Measurements from ENCODE around the gene APOL1. TPM values are rescaled to one million over a fixed set of nuclear protein-coding genes. Genes with fewer than 3 reads are reported as not detected.

APOL1 gene
- total and polyA plus RNA-seq, 2 of the 4 experiments (the other 2 are of a cell fraction), result 0.36 to 0.77 TPM

DNA sequence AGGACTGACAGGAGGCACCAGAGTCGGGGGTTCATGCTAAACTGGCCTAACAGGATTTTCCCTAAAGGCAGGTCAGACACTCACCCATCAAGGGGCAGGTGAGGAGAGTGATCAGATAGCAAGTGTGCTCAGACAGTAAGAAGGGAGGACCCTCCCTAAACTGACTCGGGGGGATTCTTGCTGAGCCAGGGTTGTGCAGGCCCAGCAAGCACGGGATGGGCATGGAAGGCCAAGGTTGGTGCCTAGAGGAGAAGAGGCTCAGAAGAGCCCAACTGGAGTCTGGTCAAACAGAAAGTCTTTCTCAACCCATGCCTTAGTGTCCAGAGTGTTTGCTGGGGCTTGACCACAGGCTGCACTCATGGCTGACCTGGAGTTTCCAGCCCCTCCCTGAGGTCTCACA, 6.2 kb upstream of the APOL1 start:
- H4K5ac ChIP-seq (ENCODE audit: low read depth, low read length), result no peak overlapping the region
- no peaks in the 10 kb centered on the region for H3K27me3 ChIP-seq (ENCODE audit: control insufficient read depth, insufficient read depth, low read length)
- no peak overlapping the region for H3K4me2 ChIP-seq (ENCODE audit: low read depth, low read length)
- DNase-seq (no peak), ATAC-seq (ENCODE audit: low read depth) (no peak)
- no peak overlapping the region for H2BK15ac ChIP-seq (ENCODE audit: low read depth, low read length)
- no peak overlapping the region for H2BK5ac ChIP-seq (ENCODE audit: low read depth, low read length, poor library complexity, severe bottlenecking)
- H3K4me3 ChIP-seq (ENCODE audit: insufficient read depth, low read depth, low read length), result no peak overlapping the region
- in situ Hi-C loops (cut with MboI; ENCODE audit: low sequenced_read_pairs) (no loop called here), intact Hi-C loops (cut with micrococcal nuclease) (no loop called here), dilution Hi-C loops (cut with HindIII; ENCODE audit: low sequenced_read_pairs, unreplicated experiment) (no loop called here)
- no peaks in the 10 kb centered on the region for H3K9me1 ChIP-seq (ENCODE audit: insufficient read depth, low read length)
- H2AFZ ChIP-seq (replicated peaks; ENCODE audit: low read length, poor library complexity), result no peak overlapping the region
- BruUV-seq (replicated peaks), result no TSS peak
- H3K14ac ChIP-seq (replicated peaks; ENCODE audit: low read depth, low read length), result no peak overlapping the region
- H3K18ac ChIP-seq (ENCODE audit: low read depth, low read length), result no peak overlapping the region
- no peak overlapping the region for H3K56ac ChIP-seq (ENCODE audit: extremely low read depth, insufficient read depth, low read length)
- no peaks in the 10 kb centered on the region for H3K9me3 ChIP-seq (ENCODE audit: control insufficient read depth, insufficient read depth, low read length)
- no peaks in the 10 kb centered on the region for H3K36me3 ChIP-seq (ENCODE audit: control insufficient read depth, insufficient read depth, low read length)
- H2AK9ac ChIP-seq (replicated peaks; ENCODE audit: low read depth, low read length, poor library complexity), result no peak overlapping the region
- H2BK20ac ChIP-seq (ENCODE audit: low read depth, low read length), result no peak overlapping the region
- no peak overlapping the region for H4K8ac ChIP-seq (ENCODE audit: low read depth in 2 of 2, low read length in 2 of 2)
- no peak overlapping the region for H2AK5ac ChIP-seq (ENCODE audit: low read depth, low read length)
- no peak overlapping the region for H3K23ac ChIP-seq (ENCODE audit: low read depth, low read length)
- no peaks in the 10 kb centered on the region for H3K79me1 ChIP-seq (ENCODE audit: low read depth in 1 of 2, low read length in 2 of 2)
- no peak overlapping the region for H3K9ac ChIP-seq (ENCODE audit: low read depth, low read length)
- no peak overlapping the region for H2BK120ac ChIP-seq (ENCODE audit: low read depth, low read length)
- POLR2A ChIA-PET (ENCODE audit: unreplicated experiment), result no interaction called here
- H4K91ac ChIP-seq (ENCODE audit: insufficient read depth, low read depth, low read length), result no peak overlapping the region
- CTCF ChIA-PET, result no interaction called here
- H3K4me1 ChIP-seq (ENCODE audit: control insufficient read depth, insufficient read depth, low read length), result no peaks in the 10 kb centered on the region
- WGBS, 2 experiments (ENCODE audit: extremely low coverage in 2 of 2, insufficient read length in 1 of 2), result no CpG with 5 or more reads among the region's 3 CpGs
- TF ChIP-seq BHLHE40 (IDR thresholded peaks at IDR 0.05; ENCODE audit: low read depth, low read length) (no peak), RCOR1 (IDR thresholded peaks at IDR 0.05; ENCODE audit: insufficient replicate concordance, low read length) (no peak), RFX5 (IDR thresholded peaks at IDR 0.05; ENCODE audit: low read depth, low read length) (no peak), RAD21 (IDR thresholded peaks at IDR 0.05; ENCODE audit: low read length) (no peak), FOS (IDR thresholded peaks at IDR 0.05; ENCODE audit: low read depth, low read length) (no peak), MAZ (IDR thresholded peaks at IDR 0.05; ENCODE audit: borderline replicate concordance, low read depth, low read length) (no peak)
- TF ChIP-seq, protein P1, sequence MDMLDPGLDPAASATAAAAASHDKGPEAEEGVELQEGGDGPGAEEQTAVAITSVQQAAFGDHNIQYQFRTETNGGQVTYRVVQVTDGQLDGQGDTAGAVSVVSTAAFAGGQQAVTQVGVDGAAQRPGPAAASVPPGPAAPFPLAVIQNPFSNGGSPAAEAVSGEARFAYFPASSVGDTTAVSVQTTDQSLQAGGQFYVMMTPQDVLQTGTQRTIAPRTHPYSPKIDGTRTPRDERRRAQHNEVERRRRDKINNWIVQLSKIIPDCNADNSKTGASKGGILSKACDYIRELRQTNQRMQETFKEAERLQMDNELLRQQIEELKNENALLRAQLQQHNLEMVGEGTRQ (IDR thresholded peaks at IDR 0.05; ENCODE audit: low read depth, low read length), result no peak
- no peak overlapping the region for H3K27ac ChIP-seq (ENCODE audit: insufficient read depth, low read length)
- no peak overlapping the region for H3K4ac ChIP-seq (ENCODE audit: low read depth, low read length)
- no peaks in the 10 kb centered on the region for H4K20me1 ChIP-seq (ENCODE audit: insufficient read depth, low read length)

Measured in IMR-90 (cell line).